Karpas-422 (cell line): ENCODE measurements around the gene GNG13. TPM values are rescaled to one million over a fixed set of nuclear protein-coding genes. Genes with fewer than 3 reads are reported as not detected.
"Not testable (repeated sequence)": the region's sequence is repeated elsewhere in the genome, so short reads cannot be mapped to it uniquely, and the experiment has no call there.

Experiments used
- DNase-seq: peaks from one replicate; pipeline ENCODE4 v3.0.0-alpha.2; 2015
- H2AFZ ChIP-seq: fragments of 200-600 bp; sonication (generic); 2 replicates; pipeline ENCODE4 v1.6.1; 2014; ENCODE audit warnings: antibody characterized with exemption, low read length, mixed read lengths
- H3K27ac ChIP-seq: fragments of 200-600 bp; sonication (generic); 2 replicates; pipeline ENCODE4 v1.5.1; 2014; ENCODE audit warnings: mild to moderate bottlenecking, low read length, moderate library complexity
- H3K27me3 ChIP-seq: fragments of 200-600 bp; sonication (generic); 2 replicates; pipeline ENCODE4 v1.6.1; 2014; ENCODE audit warnings: low read length, mixed read lengths
- H3K36me3 ChIP-seq: fragments of 200-600 bp; sonication (generic); 2 replicates; pipeline ENCODE4 v1.6.1; 2014; ENCODE audit warnings: low read length, mixed read lengths; ENCODE audit not compliant: insufficient read depth
- H3K4me1 ChIP-seq: fragments of 200-600 bp; sonication (generic); 2 replicates; pipeline ENCODE4 v1.6.1; 2014; ENCODE audit warnings: mild to moderate bottlenecking, low read length, mixed read lengths
- H3K4me2 ChIP-seq: fragments of 200-600 bp; sonication (generic); 2 replicates; pipeline ENCODE4 v1.6.1; 2014; ENCODE audit warnings: low read length, low read depth, mild to moderate bottlenecking; ENCODE audit not compliant: poor library complexity, severe bottlenecking
- H3K4me3 ChIP-seq: fragments of 200-600 bp; sonication (generic); 2 replicates; pipeline ENCODE4 v1.5.1; 2014; ENCODE audit warnings: mild to moderate bottlenecking, antibody characterized with exemption, low read length, mixed read lengths
- H3K79me2 ChIP-seq: fragments of 200-600 bp; sonication (generic); 2 replicates; pipeline ENCODE4 v1.6.1; 2014; ENCODE audit warnings: mild to moderate bottlenecking, low read length, mixed read lengths
- H3K9ac ChIP-seq: fragments of 200-600 bp; sonication (generic); 2 replicates; pipeline ENCODE4 v1.6.0; 2014; ENCODE audit warnings: low read length
- H3K9me2 ChIP-seq: fragments of 200-600 bp; sonication (generic), shearing (Covaris generic); replicated peaks from 2 replicates; pipeline ENCODE4 v1.6.0; 2014; ENCODE audit warnings: mild to moderate bottlenecking, low read length, moderate library complexity; ENCODE audit not compliant: insufficient read depth
- H3K9me3 ChIP-seq: fragments of 300-700, 200-600 bp; sonication (generic); 2 replicates; pipeline ENCODE4 v1.6.1; 2014; ENCODE audit warnings: low read length, mixed read lengths
- H4K20me1 ChIP-seq: fragments of 200-600 bp; sonication (generic); 2 replicates; pipeline ENCODE4 v1.6.1; 2014; ENCODE audit warnings: mild to moderate bottlenecking, antibody characterized with exemption, low read length, low read depth; ENCODE audit not compliant: insufficient read depth
- total RNA-seq: library from RNA; depleted of rRNA; stranded (reverse); fragments of >200 nt; shearing (Covaris generic); gene quantifications from 2 replicates; pipeline ENCODE4 v1.2.3, GENCODE V29; 2014; ENCODE audit warnings: low replicate concordance

GNG13 gene
- total RNA-seq, 1 experiment from 2014 or later, result not detected

DNA sequence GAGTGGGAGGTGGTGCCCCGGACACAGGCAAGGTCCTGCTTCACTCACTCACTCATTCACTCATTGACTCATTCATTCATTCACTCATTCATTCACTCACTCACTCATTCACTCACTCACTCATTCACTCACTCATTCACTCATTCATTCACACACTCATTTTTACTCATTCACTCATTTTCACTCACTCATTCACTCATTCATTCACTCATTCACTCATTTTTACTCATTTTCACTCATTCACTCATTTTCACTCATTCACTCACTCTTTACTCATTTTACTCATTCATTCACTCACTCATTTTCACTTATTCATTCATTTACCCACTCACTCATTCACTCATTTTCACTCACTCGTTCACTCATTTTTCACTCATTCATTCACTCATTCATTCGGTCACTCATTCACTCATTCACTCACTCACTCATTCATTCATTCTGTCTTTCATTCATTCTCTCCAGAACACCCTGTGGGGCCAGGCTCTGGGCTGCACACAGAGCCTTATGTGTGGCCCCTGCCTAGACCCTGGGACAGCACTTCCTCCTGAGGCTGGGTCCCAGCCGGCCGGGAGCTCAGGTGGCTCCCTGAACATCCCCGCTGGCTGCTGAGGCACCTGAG is 21.5 kb downstream of the GNG13 start:
- H3K27me3 ChIP-seq, result no peaks in the 10 kb centered on the region
- no peaks in the 10 kb centered on the region for H3K9me2 ChIP-seq

DNA sequence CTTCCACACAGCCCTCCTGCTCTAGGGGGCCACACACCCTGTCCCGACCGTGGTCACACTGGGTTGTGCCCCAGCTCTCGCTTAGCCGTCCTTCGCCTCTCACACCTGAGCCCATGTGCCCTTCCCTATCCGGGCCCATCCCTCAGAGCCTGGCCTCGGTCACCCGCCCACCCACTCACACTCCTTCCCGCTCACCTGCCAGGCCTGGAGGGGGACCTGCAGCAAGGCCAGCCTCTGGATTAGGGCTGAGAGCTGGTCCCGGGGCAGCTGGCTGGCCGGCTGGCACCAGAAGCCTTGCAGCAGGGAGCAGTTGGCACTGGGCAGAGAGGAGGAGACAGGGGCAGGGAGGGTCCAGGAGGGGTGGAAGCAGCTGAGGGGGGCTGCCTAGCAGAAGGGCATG is 22.1 kb downstream of the GNG13 start:
- Histone ChIP-seq H3K27me3 (no peaks in the 10 kb centered on the region), H3K4me3 (no peak overlapping the region), H3K79me2 (no peaks in the 10 kb centered on the region), H2AFZ (no peak overlapping the region), H3K4me1 (peaks cover 10% of the 10 kb centered on the region), H3K9me2 (no peaks in the 10 kb centered on the region), H3K27ac (no peak overlapping the region), H3K4me2 (no peak overlapping the region), H4K20me1 (no peaks in the 10 kb centered on the region), H3K36me3 (no peaks in the 10 kb centered on the region), H3K9ac (no peak overlapping the region), H3K9me3 (no peaks in the 10 kb centered on the region)
- no peak for DNase-seq

More for the DNA sequence above, 21.5 kb downstream of the GNG13 start:
- peaks cover 15% of the 10 kb centered on the region for H3K4me1 ChIP-seq
- no peaks in the 10 kb centered on the region for H3K36me3 ChIP-seq
- no peak overlapping the region for H3K27ac ChIP-seq
- DNase-seq, result no peak
- no peak overlapping the region for H3K9ac ChIP-seq
- no peak overlapping the region for H2AFZ ChIP-seq
- H3K4me2 ChIP-seq, result no peak overlapping the region
- no peaks in the 10 kb centered on the region for H4K20me1 ChIP-seq
- no peaks in the 10 kb centered on the region for H3K79me2 ChIP-seq
- no peaks in the 10 kb centered on the region for H3K9me3 ChIP-seq
- no peak overlapping the region for H3K4me3 ChIP-seq

GRCh38 chr16:777826-778225 is 22.7 kb downstream of the GNG13 start:
- H3K9ac ChIP-seq, result no peak overlapping the region
- H3K4me2 ChIP-seq, result no peak overlapping the region
- H3K4me1 ChIP-seq, result peaks cover 3% of the 10 kb centered on the region
- H3K27ac ChIP-seq, result no peak overlapping the region
- no peaks in the 10 kb centered on the region for H3K27me3 ChIP-seq
- no peaks in the 10 kb centered on the region for H4K20me1 ChIP-seq
- no peaks in the 10 kb centered on the region for H3K9me3 ChIP-seq
- no peaks in the 10 kb centered on the region for H3K79me2 ChIP-seq
- no peak overlapping the region for H3K4me3 ChIP-seq
- H3K36me3 ChIP-seq, result no peaks in the 10 kb centered on the region
- no peaks in the 10 kb centered on the region for H3K9me2 ChIP-seq
- no peak for DNase-seq
- no peak overlapping the region for H2AFZ ChIP-seq

DNA sequence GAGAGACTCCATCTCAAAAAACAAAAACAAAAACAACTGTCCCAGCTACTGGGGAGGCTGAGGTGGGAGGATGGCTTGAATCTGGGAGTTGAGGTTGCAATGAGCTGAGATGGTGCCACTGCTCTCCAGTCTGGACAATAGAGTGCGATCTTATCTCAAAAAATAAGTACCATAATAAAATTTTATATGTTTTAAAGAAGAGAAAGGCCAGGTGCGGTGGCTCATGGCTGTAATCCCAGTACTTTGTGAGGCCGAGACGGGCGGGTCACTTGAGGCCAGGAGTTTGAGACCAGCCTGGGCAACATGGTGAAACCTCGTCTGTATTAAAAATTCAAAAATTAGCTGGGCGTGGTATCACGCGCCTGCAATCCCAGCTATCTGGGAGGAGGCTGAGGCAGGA is 23.7 kb downstream of the GNG13 start:
- no peaks in the 10 kb centered on the region for H3K36me3 ChIP-seq
- H3K9me3 ChIP-seq, result no peaks in the 10 kb centered on the region
- H3K27ac ChIP-seq, result no peak overlapping the region
- no peaks in the 10 kb centered on the region for H3K79me2 ChIP-seq
- DNase-seq, result no peak
- no peaks in the 10 kb centered on the region for H4K20me1 ChIP-seq
- H3K9ac ChIP-seq, result no peak overlapping the region
- no peak overlapping the region for H3K4me2 ChIP-seq
- no peaks in the 10 kb centered on the region for H3K4me1 ChIP-seq
- no peak overlapping the region for H3K4me3 ChIP-seq
- H2AFZ ChIP-seq, result no peak overlapping the region
- no peaks in the 10 kb centered on the region for H3K27me3 ChIP-seq
- no peaks in the 10 kb centered on the region for H3K9me2 ChIP-seq

DNA sequence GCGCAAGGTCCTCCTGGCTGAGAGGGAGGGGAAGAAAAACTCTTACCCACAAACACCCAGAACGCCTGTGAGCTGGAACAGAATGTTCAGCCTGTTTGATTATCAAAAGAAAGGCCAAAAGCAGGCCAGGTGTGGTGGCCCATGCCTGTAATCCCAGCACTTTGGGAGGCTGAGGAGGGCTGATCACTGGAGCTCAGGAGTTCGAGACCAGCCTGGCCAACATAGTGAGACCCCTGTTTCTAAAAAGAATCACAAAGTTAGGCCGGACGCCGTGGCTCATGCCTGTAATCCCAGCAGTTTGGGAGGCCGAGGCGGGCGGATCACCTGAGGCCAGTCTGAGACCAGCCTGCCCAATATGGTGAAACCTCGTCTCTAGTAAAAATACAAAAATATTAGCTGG is 24.2 kb downstream of the GNG13 start:
- not testable (repeated sequence) for DNase-seq, H3K9ac ChIP-seq, H4K20me1 ChIP-seq, H3K4me2 ChIP-seq, H3K27me3 ChIP-seq, H3K9me2 ChIP-seq, H2AFZ ChIP-seq, H3K36me3 ChIP-seq, H3K4me1 ChIP-seq, H3K27ac ChIP-seq, H3K9me3 ChIP-seq, H3K4me3 ChIP-seq, H3K79me2 ChIP-seq

- H3K36me3 ChIP-seq, result no peaks in the 10 kb centered on the region
- H3K4me2 ChIP-seq, result no peak overlapping the region
- no peak overlapping the region for H3K9ac ChIP-seq
- no peaks in the 10 kb centered on the region for H3K27me3 ChIP-seq
- DNase-seq, result no peak
- no peaks in the 10 kb centered on the region for H3K4me1 ChIP-seq
- H3K4me3 ChIP-seq, result no peak overlapping the region
- no peak overlapping the region for H3K27ac ChIP-seq
- H3K9me2 ChIP-seq, result no peaks in the 10 kb centered on the region
- no peaks in the 10 kb centered on the region for H3K79me2 ChIP-seq
- no peak overlapping the region for H2AFZ ChIP-seq
- no peaks in the 10 kb centered on the region for H3K9me3 ChIP-seq
- no peaks in the 10 kb centered on the region for H4K20me1 ChIP-seq
Measured at GRCh38 chr16:775236-775796, 25.2 kb downstream of the GNG13 start.

- H3K36me3 ChIP-seq, result no peaks in the 10 kb centered on the region
- H3K27ac ChIP-seq, result no peak overlapping the region
- H3K9me3 ChIP-seq, result no peaks in the 10 kb centered on the region
- no peak overlapping the region for H2AFZ ChIP-seq
- H3K79me2 ChIP-seq, result no peaks in the 10 kb centered on the region
- H3K9ac ChIP-seq, result no peak overlapping the region
- H3K4me3 ChIP-seq, result no peak overlapping the region
- no peaks in the 10 kb centered on the region for H3K4me1 ChIP-seq
- H3K9me2 ChIP-seq, result no peaks in the 10 kb centered on the region
- H3K4me2 ChIP-seq, result no peak overlapping the region
- DNase-seq, result no peak
- no peaks in the 10 kb centered on the region for H3K27me3 ChIP-seq
- H4K20me1 ChIP-seq, result no peaks in the 10 kb centered on the region
Measured at GRCh38 chr16:774086-775001, 26.2 kb downstream of the GNG13 start.

DNA sequence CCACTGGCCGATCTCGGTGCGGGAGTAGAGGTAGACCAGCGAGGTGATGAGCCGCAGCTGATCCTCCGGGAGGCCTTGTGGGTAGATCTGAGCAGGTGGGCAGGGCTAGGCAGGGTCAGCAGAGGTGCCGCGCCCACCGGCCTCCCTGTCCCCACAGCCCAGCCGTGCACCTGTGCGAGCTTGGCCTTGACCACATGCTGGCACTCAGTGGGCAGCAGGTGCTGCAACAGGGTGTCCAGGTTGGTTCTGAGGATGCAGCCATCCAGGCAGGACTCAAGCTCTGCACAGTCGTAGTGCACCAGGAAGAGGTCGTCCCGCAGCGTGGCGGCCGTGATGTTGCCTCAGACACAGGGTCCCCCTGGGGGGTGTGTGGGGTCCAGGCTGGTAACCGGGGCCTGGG is 27.6 kb downstream of the GNG13 start:
- Histone ChIP-seq H3K27me3 (no peaks in the 10 kb centered on the region), H3K9me2 (no peaks in the 10 kb centered on the region), H3K36me3 (no peaks in the 10 kb centered on the region), H2AFZ (no peak overlapping the region), H3K4me3 (no peak overlapping the region), H3K27ac (no peak overlapping the region), H4K20me1 (no peaks in the 10 kb centered on the region), H3K4me2 (no peak overlapping the region), H3K4me1 (no peaks in the 10 kb centered on the region), H3K9ac (no peak overlapping the region), H3K79me2 (no peaks in the 10 kb centered on the region), H3K9me3 (no peaks in the 10 kb centered on the region)
- no peak for DNase-seq
